NAMALWA (cell line): Measurements from ENCODE around the gene MCM9.
"Not testable (repeated sequence)": the region's sequence is repeated elsewhere in the genome, so short reads cannot be mapped to it uniquely, and the experiment has no call there.

ENCODE experiments used
- DNase-seq: peaks from one replicate; pipeline ENCODE4 v3.0.0-alpha.2; 2015; ENCODE audit warnings: low spot score

Gene MCM9

DNA sequence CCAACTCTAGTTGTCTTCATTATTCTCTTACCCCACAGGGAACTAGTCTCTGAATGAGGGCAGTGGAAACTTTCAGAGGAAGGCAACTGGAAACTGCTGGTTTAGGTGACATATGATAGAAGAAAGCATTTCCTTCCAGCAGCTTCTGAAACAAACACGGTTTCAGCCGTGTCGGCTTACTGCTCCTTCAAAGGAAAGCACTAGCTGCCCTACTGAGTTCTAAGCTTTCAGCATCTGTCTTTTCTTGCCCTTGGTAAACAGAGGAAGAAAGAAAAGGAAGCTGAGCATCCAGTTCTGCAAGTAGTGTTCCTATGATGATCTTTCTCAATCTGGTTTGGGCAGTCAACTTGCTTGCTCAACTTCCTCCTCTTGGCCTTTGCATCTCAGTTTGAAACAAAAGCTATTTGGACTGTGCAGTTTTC, 166.0 kb downstream of the MCM9 start:
- no peak for DNase-seq

DNA sequence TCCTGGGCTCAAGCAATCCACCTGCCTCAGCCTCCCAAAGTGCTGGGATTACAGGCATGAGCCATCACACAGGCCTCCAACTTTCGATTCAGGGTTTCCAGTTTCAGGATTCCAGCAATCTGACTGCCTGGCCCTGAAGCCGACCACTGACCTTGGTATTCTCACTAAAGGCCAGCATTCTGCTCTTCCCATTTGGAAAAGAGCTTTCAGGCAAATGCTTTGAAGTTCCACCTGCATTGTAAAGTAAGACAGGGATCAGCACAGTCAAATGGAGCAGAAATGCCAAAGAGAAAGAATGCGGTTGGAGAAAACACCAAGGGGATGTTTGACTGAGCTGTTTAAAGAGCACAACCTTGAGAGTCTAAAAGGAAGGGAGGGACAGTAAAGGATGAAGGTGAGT, 166.5 kb downstream of the MCM9 start:
- no peak for DNase-seq

DNA sequence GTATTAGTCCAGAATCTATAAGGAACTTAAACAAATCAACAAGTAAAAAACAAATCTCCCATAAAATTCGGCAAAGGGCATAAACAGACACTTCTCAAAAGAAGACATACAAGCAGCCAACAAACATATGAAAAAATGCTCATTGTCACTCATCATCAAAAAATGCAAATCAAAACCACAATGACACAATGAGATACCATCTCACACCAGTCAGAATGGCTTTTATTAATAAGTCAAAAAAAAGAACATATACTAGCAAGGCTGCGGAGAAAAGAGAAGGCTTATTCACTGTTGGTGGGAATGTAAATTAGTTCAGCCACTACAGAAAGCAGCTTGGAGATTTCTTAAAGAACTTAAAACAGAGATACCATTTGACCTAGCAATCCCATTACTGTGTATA, 169.6 kb downstream of the MCM9 start:
- DNase-seq, result not testable (repeated sequence)

DNA sequence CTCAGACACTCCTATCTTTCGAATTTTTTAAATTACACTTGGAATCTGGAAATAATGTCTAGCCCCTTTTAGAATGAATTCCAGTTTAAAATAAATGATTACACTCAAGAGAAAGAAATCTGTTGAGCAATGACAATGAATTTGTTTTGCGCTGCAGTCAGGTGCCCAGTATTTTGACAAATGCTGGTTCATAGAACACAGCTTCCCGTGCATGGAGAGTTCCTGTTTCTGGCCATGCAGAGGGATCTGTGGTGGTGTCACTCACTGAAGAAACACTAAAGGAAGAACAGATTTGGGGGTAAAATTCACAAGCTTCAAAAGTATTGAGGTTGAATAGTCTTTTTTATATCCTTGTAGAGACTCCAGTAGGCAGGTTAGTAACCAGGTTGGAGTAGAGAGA, 170.2 kb downstream of the MCM9 start:
- DNase-seq, result no peak
